Measurements from ENCODE around the gene NSG1.
"Not testable (repeated sequence)": the region's sequence is repeated elsewhere in the genome, so short reads cannot be mapped to it uniquely, and the experiment has no call there.

- not testable (repeated sequence) for TF ChIP-seq EZH2phosphoT487 (IDR thresholded peaks at IDR 0.05; ENCODE audit: borderline replicate concordance, low read depth); REST (IDR thresholded peaks at IDR 0.05; ENCODE audit: low read depth, low read length); GABPA (IDR thresholded peaks at IDR 0.05; ENCODE audit: low read depth); RAD21 (IDR thresholded peaks at IDR 0.05; ENCODE audit: low read length); RCOR1 (IDR thresholded peaks at IDR 0.05; ENCODE audit: low read length); RXRA (IDR thresholded peaks at IDR 0.05; ENCODE audit: borderline replicate concordance, low read depth); USF2 (IDR thresholded peaks at IDR 0.05; ENCODE audit: borderline replicate concordance, low read depth, low read length); TAF1 (IDR thresholded peaks at IDR 0.05; ENCODE audit: borderline replicate concordance, low read depth, low read length); ELF1 (IDR thresholded peaks at IDR 0.05)
- TF ChIP-seq, protein P1, sequence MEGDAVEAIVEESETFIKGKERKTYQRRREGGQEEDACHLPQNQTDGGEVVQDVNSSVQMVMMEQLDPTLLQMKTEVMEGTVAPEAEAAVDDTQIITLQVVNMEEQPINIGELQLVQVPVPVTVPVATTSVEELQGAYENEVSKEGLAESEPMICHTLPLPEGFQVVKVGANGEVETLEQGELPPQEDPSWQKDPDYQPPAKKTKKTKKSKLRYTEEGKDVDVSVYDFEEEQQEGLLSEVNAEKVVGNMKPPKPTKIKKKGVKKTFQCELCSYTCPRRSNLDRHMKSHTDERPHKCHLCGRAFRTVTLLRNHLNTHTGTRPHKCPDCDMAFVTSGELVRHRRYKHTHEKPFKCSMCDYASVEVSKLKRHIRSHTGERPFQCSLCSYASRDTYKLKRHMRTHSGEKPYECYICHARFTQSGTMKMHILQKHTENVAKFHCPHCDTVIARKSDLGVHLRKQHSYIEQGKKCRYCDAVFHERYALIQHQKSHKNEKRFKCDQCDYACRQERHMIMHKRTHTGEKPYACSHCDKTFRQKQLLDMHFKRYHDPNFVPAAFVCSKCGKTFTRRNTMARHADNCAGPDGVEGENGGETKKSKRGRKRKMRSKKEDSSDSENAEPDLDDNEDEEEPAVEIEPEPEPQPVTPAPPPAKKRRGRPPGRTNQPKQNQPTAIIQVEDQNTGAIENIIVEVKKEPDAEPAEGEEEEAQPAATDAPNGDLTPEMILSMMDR (IDR thresholded peaks at IDR 0.05), result not testable (repeated sequence)
These were observed 35.2 kb downstream of the NSG1 start for GRCh38 chr4:4422117-4422516.
